SU-DHL-6 (cell line): ENCODE data around the gene MAP7D2.

Source experiments
- CTCF ChIP-seq: fragments of 200-600 bp; sonication (generic); IDR thresholded peaks from one replicate; pipeline ENCODE4 v1.5.1; 2017; ENCODE audit warnings: antibody characterized with exemption, mild to moderate bottlenecking, low read length, moderate library complexity; ENCODE audit not compliant: insufficient read depth, poor library complexity, severe bottlenecking
- EZH2phosphoT487 ChIP-seq: fragments of 200-600 bp; sonication (generic), shearing (Covaris generic); conservative IDR thresholded peaks from 2 replicates; pipeline ENCODE4 v1.6.1; 2018; ENCODE audit warnings: mild to moderate bottlenecking, antibody characterized with exemption, low read length, moderate library complexity, mixed read lengths

DNA sequence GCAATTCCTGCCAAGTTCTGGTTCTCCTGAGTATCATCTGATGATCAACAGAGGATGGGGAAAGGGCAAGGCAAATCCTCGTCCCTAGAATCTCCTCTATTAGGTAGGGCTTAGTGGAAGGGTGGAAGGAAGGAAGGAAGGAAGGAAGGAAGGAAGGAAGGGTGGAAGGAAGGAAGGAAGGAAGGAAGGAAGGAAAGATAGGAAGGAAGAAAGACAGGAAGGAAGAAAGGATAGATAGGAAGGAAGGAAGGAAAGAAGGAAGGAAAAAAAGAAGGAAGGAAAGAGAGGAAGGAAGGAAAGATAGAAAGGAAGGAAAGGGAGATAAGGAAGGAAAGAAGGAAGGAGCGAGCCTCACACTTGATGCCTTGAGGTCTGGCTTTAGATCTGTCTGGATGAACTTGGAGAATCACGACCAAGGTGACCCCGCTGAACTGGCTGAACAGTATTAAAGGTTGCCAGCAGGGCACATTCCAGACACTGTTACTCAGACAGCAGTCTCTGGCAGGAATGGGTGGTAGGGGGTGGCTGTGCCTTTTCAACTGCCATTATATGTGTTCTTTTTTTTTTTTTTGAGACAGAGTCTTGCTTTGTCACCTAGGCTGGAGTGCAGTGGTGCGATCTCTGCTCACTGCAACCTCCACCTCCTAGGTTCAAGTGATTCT, 57.1 kb downstream of the MAP7D2 start:
- TF ChIP-seq CTCF (no peak), EZH2phosphoT487 (no peak)
